EH (cell line): ENCODE data around the gene PRKN.
"Not testable (repeated sequence)": the region's sequence is repeated elsewhere in the genome, so short reads cannot be mapped to it uniquely, and the experiment has no call there.

Source experiments
- DNase-seq: peaks from one replicate; pipeline ENCODE4 v3.0.0-alpha.2; 2015; ENCODE audit warnings: low read depth

Gene PRKN

DNA sequence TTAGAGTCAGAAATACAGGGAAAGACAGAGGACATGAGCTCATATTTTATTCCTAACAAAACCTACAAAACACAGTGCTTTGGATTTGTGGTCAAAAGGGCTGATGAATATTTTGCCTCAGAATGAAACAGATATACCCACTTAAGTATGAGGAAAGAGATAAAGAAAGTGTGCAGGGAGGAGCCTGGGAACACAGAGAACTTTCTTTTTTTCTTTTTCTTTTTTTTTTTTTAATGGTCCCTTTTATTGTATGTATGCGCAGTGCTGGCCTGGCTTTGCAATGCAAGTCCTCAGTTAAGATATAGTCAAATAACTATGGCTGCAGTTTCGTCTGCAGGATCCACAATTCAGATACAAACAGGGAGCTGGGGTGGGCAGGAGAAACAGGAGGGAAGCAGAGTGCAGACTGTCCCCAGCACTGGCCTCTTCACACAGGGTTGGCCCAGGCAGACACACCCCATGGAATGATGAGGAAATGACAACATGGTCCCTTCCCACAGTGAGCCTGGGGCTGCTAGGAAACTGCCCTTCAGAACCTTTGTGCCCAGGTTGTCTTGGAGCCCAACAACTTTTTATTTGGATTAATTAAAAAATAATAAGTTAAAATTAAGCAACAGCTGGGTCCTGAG, 823.9 kb downstream of the PRKN start:
- DNase-seq, result no peak

DNA sequence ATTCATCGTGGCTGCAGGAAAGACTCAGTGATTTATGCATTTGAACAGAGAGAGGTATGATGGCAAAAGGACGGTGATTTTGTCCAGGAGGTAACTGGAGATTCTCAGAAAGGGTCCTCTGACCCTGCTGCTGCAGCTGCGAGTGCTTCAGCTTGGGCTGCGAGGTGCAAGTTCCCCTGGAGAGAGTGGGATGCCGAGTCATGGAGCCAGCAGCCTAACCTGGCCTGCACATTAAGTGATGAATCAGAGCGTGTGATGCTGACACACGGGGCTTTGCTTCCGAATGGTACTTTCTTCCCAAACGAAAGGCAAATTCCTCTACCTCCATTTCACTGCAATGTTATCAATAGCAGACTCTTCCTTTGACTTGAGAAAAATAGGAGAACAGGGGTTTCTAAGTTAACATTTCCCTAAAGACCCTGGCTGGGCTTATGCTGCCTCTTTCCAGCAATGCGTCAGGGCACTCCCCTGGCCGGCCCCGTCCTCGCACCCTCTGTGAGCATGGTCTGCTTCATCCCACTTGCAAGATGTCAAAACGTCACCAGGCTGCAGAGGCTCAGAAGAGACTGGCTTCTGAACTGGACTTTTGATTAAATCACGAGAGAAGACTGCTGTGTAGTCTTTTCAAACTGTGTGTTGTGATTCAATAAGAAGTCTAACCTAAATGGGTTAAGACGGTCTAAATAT, 825.7 kb downstream of the PRKN start:
- DNase-seq, result no peak

DNA sequence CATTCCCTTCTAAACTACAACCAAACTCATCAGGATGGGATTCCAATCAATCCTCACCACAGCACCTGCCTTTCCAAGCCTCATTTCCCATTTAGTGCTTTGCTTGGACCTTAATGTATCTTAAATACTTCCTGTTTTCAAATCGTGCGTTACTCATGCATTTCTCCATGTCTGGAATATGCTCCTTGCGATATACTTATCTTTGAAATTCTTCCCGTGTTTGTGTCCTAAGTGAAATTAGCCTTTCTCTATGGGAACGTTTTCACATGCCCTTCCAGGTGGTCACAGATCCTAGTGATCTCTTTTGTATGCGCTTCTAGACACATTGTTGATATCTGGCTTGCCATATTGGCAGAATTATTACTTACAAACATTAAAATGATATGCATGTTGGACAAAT, 833.1 kb downstream of the PRKN start:
- no peak for DNase-seq

DNA sequence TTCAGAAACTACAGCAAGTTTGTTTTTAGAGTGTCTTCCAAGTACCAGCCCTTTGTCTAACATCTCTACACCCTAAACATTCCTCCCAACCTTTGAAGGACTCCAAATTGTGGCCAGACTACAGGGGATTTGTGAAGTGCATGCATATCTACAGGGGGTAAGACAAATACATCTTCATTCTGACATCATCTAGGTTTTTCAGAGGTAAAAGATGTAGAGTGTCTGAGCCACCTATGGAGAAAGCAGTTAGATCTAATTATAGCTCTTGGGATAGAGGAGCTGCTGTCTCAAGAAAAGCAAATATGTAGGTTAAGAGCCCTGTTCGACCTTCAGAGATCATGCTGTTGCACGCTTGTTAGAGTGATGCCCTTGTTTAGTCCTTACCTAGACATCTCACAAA, 836.0 kb downstream of the PRKN start:
- no peak for DNase-seq

DNA sequence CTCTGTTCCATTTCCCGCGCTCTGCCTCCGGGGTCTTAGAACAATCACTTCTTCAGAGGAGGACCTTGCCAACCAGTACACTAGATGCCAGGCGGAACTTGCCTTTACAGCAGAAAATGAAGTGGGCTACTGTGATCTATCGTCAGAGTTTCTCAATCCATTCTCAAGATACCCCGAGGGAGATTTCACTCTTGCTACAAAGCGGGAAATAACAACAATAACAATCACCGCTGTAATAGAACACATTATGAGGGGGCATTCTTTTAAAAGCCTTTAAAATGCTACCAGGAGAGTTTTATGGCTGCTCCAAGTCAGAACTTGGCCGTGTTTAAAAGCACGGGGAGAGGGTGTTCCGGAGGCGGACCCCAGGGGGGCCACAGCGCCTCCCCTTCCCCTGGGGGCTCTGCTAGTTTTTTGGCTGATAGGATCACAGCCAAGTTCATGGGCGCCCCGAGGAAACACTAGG, 836.7 kb downstream of the PRKN start:
- no peak for DNase-seq

DNA sequence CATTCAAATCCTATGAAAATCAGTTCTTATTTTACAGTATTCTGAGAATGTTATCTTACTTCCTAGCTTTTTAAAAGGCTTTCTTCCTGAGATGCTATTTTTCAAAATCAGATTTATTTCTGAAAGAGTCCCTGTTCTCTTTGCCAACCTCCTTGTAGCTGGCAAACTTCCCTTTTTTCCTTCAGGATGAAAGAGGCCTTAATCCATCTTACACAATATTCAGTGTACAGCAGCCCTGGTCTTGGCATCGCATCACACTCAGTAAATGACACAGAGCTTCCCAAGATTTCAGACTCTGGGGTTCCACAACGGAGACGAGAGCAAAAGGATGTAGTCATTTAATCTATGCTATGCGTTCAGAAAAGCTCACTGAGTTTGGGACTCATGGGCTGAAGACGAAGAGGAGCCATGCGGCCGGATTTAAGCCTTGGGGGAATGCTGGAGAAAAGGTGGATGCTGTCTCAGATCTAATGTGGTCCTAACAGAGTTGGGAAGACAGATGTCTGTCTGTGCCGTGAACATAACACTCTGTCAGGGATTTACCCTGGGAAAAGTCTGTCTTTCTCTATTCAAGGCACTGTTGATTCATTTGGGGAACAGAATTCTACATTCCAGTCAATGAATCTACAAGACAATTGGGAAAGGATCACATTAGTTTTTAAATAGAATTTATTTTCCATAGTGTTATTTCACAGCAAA, 837.3 kb downstream of the PRKN start:
- DNase-seq, result no peak

DNA sequence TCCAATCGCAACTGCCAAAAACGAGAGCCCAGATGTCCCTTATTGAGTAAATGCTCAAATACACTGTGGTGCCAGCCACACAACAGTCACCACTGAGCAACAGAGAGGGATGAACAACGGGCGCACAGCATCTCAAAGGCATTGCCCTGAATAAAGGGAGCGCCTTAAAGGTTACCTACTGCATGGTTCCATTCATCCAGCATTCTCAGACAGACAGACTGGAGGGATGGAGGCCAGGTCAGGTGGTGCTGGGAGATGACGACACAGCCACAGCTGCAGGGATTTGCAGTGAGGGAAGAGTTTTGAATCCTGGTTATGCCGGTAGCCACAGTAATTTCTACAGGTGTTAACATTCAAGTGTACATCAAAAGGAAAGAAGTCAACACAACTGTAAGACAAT, 838.2 kb downstream of the PRKN start:
- no peak for DNase-seq

DNA sequence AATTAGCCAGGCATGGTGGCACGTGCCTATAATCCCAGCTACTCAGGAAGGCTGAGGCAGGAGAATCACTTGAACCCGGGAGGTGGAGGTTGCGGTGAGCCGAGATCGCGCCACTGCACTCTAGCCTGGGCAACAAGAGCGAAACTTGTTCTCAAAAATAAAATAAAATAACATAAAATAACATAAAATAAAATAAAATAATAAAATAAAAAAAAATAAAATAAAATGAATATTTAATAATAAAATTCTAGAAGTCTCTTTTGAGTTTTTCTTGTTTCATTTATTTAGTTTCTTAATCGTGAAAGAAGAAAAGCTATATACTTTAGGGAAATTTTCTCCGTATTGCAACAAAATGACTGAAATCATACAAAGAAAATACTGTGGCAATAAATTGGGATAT, 841.0 kb downstream of the PRKN start:
- not testable (repeated sequence) for DNase-seq

DNA sequence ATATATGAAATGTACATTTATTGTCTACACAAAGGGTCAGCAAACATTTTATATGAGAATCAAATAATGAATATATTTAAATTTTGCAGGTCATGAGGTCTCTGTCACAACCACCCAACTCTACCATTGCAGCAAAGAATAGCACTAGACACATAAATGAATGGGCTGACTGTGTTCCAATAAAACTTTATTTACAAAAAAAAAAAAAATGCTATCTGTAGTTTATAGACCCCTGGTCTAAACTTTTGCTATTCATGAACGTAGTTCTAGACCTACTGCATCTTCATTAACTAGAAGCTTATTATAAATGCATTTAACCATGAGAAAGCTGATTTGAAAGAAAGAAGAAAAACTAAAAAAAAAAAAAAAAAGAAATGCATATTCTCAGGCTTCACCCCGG, 842.8 kb downstream of the PRKN start:
- no peak for DNase-seq

DNA sequence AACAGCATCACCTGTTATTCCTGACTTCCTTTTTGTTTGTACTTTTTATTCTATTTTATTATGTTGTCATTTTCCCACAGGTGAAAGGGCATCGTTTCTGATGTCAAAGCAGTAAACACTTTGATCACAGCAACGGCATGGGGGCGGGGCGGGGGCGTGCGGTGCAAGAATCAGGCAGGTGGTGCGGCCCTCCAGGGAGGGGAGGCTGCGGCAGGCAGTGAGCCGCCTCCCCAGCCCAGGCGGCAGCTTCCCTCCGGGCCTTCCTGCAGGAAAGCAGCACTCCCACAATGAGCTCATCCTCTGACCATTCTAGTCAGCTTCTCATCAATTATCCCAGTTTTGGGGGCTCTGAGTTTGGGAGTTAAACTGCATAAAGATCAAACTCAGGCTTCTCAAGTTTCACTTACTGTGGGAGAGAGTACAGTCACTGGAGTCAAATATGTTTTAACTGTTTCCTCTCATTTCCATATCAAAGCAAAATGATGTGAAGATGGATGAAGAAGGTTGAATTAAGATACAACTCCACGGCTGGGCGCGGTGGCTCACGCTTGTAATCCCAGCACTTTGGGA, 845.3 kb downstream of the PRKN start:
- no peak for DNase-seq

DNA sequence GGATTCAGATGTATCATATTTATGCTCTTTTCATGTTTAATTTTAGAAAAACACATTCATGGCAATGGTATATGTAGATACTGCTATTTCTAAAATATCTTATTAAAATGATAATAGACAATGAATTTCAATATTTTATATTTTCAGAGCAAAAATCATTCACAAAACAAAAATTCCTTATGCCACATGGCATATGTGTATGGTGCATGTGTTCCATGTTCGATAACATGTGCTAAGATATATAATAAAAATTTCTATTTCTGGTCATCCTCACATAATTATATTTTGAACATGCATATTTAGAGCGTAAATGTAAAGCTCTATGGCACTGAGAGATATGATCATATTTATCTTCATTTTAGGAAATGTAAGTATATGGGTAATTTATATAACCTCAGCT, 847.5 kb downstream of the PRKN start:
- DNase-seq, result no peak

DNA sequence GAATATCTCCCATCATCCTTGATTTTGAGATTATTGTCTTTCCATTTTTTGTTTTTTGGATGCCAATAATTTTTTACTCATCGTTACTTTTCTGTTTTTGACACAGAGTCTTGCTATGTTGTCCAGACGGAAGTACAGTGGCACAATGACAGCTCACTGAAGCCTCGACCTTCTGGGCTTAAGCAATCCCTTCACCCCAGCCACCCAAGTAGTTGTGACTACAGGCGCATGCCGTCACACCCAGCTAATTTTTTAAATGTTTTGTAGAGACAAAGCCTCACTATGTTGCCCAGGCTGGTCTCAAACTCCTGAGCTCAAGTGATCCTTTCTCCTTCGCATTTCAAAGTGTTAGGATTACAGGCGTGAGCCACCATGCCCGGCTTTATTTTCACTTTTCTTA, 851.3 kb downstream of the PRKN start:
- no peak for DNase-seq

DNA sequence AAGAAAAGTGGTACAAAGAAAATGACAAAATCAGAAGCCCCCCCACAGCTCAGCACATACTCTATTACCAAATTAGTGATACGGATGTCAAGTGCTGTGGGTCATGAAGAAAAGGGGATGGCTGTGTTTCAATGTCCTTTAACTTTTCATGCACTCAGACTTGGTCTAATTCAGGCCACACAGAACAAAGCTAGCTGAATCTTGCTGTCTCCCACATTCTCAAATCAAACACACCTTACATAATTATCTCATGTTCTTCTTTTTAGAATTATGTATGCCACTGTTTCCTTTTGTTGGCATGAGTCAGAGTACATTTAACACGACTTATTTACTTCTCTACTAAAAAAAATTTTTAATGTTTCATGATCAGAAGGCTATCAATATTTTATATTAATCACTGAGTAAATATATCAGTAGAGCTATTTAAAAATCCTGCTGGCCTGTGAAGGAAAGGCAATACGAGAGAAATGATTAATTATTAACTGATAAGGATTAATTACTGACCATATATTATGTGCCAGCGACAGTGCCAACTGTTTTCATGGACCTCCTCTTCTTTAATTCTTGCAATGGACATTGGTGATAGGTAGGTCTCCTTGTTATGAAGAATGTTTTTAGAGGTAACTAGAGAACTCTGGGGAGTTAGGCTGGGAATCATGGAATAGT, 857.2 kb downstream of the PRKN start:
- no peak for DNase-seq

DNA sequence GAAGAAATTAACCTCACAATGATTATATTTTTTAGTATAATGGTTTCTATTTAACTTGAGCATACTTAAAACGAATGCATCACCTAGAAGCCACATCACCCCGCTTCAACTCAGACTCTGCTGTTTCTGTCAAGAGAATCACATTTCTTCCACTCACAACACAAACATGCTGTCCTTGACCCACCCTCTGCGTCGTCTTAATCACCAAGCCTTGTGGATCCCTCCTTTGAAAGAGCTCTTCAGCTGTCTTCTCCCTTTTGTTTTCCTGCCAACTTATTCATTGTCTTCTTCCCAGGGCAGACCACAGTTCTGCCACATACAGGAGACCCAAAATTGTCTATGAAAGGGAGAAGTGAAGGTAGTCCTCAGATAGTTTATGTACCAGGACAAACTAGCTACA, 858.1 kb downstream of the PRKN start:
- no peak for DNase-seq

DNA sequence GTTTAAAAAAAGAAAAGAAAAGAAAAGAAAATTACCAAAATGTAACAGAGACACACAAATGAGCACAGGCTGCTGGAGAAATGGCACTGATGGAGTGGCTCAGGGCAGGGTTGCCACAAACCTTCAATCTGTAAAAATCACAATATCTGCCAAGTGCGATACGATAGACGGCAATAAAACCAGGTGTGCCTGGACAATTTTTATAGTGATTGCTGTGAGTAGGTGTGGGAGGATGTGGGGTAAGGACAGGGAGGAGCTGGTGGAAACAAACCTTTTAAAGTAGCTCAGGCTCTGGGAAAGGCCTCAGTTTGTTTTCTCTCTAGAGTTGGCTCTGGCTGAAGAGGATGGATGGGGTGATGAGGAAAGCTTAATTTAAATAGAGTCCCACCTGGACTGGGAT, 861.0 kb downstream of the PRKN start:
- no peak for DNase-seq

DNA sequence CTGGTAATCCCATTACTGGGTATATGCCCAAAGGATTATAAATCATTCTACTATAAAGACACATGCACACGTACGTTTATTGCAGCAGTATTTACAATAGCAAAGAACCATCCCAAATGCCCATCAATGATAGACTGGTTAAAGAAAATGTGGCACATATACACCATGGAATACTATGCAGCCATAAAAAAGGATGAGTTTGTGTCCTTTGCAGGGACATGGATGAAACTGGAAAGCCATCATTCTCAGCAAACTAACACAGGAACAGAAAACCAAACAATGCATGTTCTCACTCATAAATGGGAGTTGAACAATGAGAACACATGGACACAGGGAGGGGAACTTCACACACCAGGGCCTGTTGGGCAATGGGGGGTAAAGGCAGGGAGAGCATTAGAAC, 866.5 kb downstream of the PRKN start:
- not testable (repeated sequence) for DNase-seq

DNA sequence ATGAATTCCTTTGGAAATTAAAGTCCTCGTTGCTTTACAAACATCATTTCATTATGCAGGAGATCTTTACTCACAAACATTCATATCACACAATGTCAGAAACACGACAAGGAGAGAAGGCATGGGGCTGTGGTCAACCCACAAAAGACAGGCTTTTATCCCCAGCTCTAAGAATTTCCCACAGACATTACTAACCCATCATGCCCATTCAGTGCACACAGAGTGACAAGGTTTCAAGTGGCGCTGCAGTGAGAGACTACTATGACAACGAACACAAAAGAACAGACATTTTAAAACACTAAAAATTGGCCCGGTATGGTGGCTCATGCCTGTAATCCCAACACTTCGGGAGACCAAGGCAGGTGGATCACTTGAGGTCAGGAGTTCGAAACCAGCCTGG, 873.9 kb downstream of the PRKN start:
- DNase-seq, result no peak

DNA sequence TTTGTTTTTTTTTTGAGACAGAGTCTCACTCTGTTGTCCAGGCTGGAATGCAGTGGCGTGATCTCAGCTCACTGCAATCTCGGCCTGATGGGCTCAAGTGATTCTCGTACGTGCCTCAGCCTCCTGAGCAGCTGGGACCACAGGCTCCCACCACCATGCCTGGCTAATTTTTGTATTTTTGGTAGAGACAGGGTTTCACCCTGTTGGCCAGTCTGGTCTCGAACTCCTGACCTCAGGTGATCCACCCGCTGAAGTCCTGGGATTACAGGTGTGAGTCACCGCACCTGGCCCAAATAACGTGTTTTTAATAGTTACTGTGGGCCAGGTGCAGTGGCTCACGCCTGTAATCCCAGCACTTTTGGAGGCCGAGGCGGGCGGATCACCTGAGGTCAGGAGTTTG, 876.1 kb downstream of the PRKN start:
- not testable (repeated sequence) for DNase-seq

DNA sequence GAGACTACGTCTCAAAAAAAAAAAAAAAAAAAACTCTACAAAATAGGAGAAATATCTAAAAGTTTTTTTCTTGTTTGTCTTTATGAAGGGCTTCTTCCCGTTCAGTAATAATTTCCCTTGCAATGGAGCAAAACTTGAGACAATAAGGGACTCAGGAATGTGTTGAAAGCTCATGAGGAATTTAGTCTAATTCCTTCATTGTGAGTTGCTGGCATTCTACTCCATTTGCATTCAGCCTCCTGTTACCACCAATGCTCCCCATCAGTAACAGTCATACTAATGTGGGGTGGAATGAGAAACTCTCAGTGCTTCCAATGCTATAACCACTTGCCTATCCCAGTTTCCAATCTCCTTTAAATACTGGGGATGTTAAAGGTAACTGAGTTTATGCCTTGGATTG, 877.0 kb downstream of the PRKN start:
- no peak for DNase-seq

DNA sequence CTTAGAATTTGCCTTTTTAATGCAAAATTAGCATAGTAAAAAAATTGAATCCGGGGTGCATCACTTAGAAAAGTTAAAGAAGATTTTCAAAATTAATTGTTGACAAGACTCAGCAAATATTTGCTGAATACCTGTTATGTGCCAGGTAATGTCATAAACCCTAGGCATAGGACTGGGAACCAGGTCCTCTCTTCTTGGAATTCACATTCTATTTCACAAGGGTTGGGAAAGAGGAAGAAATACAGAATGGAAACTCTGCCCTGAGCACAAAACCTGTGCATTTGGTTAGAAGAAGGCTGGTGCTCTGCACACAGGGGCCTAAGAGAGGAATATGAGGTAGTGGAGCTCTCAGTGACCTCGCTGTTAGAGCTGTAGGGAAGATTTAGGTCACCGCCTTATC, 879.9 kb downstream of the PRKN start:
- DNase-seq, result no peak

DNA sequence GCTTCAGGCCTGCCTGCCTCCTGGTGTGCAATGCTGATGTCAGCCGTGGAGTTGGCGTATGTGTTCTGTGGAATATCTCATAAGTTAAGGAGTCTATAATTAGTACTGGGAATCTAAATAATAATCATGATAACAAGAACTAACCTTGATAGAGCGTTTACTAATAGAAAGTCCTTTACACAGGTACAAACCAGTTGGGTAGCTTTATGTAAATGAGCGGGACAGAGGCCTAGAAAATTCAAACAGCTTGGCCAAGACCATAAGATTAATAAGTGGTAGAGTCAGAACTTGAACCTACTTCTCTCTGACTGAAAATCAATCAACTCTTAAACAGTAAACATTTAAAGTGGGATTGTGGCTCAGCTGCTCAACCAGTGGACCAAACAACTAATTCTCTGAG, 882.8 kb downstream of the PRKN start:
- no peak for DNase-seq

DNA sequence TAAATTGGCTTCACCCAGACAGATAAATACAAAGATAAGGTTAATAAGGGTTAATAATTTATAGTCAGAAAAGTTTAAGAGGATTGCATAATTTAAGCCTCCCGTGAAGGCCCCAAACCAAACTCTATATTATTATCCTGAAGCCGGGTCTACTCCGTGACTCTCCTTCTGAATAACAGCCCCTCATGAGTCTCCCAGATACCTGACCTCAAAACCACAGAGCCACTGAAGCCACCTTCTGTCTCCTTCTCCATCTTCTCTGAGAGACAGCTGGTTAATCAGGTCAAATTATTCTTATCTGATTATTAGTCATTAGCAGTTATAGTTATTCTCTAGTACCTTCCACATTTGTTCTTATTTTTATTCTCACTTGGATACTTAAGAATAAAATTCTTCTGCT, 884.5 kb downstream of the PRKN start:
- DNase-seq, result no peak

DNA sequence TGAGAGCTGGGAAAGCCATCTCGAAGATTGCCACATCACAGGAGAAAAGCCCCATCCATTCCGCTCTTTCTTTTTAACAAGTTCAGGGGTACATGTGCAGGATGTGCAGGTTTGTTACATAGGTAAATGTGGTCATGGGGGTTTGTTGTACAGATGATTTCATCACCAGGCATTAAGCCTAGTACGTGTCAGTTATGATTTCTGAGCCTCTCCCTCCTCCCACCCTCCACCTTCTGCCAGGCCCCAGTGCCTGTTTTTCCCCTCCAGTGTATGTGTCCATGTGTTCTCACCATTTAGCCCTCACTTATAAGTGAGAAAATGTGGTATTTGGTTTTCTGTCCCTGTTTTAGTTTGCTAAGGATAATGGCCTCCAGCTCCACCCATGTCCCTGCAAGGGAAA, 887.2 kb downstream of the PRKN start:
- no peak for DNase-seq
